SU-DHL-6 (cell line): ENCODE data around the gene PPP6R2.

Experiments
- EZH2phosphoT487 ChIP-seq: fragments of 200-600 bp; sonication (generic), shearing (Covaris generic); conservative IDR thresholded peaks from 2 replicates; pipeline ENCODE4 v1.6.1; 2018; ENCODE audit warnings: mild to moderate bottlenecking, antibody characterized with exemption, low read length, moderate library complexity, mixed read lengths
- TF ChIP-seq, protein P1 (sequence below): fragments of 200-600 bp; sonication (generic); IDR thresholded peaks from one replicate; pipeline ENCODE4 v1.5.1; 2017; ENCODE audit warnings: antibody characterized with exemption, mild to moderate bottlenecking, low read length, moderate library complexity; ENCODE audit not compliant: insufficient read depth, poor library complexity, severe bottlenecking

DNA sequence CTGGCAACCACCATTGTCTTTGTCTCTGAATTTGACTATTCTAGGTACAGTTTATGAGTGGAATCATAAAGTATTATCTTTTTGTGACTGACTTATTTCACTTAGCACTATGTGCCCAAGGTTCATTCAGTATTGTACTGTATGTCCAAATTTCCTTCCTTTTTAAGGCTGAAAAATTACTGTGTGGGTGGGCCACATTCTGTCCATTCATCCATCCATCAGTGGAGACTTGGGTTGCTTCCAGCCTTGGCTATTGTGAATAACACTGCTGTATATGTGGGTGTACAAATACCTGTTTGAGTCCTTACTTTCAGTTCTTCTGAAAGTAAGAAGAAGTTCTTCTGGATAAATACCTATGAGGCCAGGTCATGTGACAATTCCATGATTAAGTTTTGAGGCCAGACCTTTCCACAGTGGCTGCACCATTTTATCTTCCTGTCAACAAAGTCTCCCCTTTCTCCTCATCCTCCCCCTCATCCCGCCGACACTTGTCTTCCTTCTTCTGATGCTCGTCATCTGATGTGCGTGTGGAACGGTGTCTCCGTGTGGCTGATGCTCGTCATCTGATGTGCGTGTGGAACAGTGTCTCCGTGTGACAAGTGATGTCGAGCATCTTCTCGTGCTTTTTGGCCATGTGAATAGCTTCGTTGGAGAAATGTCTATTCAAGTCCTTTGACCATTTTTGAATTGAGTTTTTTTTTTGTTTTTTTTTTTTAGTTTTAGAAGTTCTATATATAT lies 82.2 kb downstream of the PPP6R2 start:
- TF ChIP-seq, protein P1, sequence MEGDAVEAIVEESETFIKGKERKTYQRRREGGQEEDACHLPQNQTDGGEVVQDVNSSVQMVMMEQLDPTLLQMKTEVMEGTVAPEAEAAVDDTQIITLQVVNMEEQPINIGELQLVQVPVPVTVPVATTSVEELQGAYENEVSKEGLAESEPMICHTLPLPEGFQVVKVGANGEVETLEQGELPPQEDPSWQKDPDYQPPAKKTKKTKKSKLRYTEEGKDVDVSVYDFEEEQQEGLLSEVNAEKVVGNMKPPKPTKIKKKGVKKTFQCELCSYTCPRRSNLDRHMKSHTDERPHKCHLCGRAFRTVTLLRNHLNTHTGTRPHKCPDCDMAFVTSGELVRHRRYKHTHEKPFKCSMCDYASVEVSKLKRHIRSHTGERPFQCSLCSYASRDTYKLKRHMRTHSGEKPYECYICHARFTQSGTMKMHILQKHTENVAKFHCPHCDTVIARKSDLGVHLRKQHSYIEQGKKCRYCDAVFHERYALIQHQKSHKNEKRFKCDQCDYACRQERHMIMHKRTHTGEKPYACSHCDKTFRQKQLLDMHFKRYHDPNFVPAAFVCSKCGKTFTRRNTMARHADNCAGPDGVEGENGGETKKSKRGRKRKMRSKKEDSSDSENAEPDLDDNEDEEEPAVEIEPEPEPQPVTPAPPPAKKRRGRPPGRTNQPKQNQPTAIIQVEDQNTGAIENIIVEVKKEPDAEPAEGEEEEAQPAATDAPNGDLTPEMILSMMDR: no peak
- no peak for TF ChIP-seq EZH2phosphoT487
